Activated CD4-positive, alpha-beta T cell treated with anti-CD3 and anti-CD28 coated beads for 24 hours (primary cell): ENCODE results near the gene KCNN3.

Experiments used
- DNase-seq, 2 donors: peaks; one replicate each; pipeline ENCODE4 v3.0.0-alpha.2; 2020; ENCODE audit warnings: low read depth in 2 of 2

KCNN3 gene

DNA sequence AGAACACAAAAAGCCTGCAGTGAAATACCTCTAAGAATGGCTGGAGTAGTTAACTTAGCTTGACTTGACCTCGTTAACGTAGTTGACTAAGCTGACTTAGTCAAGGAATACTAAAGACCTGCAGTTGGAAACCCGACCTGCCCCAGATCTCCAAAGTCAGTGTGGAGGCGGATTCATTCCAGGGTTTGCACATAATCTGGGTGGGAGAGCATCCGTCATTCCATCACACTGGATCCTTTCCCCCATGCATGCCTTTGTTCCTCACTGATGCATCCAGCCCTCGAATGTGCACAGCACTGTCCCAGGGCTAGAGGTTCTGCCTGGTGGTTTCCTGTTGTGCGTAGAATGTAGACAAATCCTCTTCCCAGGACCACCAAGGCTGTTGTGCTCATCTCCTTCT lies 76.4 kb downstream of the KCNN3 start:
- DNase-seq: no peak

DNA sequence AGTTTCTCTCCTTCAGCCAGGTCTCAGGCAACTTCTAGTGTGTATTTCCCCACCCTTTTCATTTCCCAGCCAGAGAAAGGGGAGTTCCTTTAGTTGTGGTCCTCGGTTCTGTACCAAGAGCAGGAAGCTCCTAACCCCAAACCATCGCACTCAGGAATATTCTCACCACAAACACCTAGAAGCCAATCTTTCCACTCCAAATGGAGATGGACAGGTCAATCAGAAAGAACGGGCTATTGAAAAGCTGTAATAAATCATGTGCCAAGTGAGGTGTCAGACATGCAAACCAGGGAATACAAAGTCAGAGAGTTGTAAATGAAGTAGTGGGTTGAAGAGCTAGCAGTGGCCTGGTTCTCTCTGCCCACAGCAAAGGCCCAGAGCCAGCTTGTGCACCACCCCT lies 77.2 kb downstream of the KCNN3 start:
- no peak for DNase-seq

DNA sequence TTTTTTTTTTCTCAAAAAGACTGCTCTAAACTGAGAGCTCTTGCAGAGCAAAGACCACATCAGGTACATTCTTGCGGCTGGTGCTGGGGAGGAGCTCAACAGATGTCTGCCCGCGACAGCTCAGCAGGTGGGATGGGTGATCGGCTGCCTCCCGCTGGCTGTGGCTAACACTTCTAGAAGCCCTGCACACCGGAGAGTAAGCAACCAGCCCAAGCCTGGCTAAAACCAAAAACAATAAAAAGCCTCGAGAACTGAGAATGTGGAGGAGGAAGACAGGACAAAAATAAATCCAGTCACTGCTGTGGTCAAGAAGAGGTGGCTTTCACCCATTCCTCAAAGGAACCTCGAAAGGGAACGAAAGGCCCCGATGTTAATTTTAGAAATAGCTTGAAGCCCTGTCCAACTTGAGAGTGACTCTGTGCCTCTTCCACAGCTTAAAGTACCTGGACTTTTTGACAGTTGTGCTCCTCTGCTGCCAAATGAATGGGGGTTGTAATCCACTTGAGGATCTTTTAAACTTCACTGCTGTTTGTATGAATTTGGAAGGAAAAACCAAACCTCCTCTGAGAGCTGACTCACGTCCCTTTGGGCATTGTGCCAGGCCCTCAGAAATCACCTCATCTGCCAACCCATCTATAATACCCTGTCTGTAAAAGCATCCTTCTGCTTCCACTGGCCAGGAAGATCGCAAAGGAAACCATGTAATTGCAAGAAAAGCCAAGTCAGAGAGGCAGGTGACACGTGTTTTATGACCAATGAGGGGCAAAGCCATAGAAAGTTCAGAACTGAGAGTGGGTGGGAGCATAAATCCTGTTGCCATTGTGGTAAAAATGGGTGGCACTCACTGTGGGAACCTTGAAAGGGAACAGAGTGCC lies 78.6 kb downstream of the KCNN3 start:
- DNase-seq: peak; percentile 52 to 62

DNA sequence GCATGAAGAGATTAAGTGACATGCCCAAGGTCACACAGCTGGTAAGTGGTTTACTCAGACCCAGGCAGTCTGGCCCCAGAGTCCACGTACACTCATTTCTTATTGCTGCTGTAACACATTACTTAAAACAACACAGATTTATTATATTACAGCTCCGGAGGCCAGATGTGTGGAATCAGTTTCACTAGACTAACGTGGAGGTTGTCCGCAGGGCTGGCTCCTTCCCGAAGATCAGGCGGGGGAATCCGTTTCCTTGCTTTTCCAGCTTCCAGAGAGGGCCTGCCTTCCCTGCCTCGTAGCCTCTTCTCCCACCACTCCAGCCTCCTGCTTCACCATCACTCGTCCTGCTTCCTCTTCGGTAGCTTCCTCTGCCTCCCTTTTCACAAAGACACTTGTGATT lies 81.2 kb downstream of the KCNN3 start:
- DNase-seq: no peak

DNA sequence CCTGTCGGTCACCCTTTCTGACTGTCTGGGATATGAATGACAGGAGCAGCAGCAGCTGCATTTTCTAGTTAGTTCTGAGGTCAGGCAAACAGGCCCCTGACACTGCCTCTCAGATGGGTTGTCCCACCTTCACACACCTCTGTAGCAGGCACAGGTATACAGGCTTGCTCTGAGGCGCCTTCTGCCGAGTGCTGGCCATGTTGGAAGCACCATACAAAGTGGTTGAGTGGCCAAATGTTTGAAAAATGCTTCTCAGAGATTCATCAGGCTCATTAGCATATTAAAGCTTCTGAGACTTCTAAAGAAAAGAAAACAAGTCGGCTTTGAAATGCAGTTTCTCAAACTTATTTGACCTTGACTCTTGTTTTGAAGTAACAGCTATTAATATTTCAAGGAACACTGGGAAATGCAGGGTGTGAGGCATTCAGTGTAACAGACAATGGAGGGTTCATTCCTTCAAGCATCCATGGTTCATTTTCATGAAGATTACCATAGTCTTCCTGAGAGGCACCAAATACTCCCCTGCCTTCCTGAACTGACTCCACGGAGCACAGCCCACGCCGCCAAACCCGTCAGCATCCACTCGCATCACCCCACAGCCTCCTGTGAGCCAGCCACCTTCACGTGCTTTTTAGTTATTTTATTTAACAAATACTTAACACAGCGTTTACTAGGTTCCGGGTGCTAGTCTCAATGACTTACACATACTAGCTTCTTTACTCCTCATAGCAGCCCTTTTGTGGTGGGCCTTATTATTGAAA lies 81.8 kb downstream of the KCNN3 start:
- no peak for DNase-seq

DNA sequence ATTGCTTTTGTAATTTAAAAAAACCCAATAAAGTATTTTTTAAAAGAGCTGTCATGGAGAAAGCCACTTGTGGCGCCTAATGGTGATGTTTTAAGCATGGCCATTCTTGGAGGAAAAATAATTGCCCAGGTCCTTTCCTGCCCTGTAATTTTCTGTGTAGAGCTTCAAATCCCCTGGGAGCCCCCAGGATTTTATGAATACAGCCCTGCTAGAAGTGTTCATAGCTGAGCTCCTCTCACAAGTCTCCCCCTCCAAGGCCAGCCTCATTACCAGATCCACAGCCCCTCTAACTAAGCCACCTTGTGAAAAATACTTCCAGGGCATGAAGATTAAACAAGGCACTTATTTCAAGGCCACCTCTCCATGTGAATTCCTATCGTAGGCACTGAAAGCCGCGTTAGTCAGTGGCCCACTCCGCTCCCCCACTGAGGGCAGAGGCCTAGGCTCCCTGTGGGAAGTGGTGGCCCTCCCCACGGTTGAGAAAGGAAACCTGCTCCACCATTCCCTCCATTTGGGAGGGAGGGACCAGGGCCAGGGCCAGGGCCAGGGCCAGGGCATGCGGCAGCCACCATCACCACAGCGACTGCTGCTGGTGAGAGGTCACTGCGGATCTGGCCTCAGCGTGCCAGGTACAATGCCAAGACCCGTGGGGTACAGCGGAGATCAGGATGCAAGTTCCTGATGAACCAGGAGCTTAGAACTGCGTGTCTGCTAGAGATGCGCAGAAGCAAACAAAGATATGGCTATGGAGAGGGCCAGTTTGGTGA lies 83.1 kb downstream of the KCNN3 start:
- DNase-seq: no peak

DNA sequence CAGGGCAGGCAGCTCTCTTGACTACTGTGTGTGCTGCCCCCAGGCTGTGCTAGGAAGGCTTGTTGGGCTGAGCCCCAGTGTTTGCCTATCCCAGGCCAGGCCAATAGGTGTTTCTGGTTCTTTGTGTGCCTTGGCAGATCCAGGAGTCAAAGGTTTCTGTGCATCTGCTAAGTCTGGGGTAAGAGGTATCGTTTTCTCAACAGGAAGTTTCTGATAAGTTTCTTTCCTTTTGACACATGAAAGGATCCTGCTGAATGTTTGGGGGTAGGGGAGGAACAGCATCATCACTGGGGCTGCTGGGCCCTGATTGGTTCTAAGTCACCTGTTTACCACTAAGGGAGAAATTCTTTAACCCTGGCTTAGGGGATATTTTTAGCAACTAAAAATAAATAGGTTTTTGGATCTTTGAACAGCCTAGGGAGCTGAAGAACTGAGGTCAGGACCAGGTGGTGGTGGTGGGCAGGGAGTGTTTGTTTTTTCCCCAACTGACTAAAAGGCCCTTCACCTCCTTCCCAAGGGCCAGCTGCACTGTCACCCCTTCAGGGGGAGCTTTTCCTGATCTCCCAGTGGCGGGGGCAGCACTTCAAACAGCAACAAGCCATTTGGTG lies 85.1 kb downstream of the KCNN3 start:
- peak in 1 of 2 donors; percentile 29 for DNase-seq

DNA sequence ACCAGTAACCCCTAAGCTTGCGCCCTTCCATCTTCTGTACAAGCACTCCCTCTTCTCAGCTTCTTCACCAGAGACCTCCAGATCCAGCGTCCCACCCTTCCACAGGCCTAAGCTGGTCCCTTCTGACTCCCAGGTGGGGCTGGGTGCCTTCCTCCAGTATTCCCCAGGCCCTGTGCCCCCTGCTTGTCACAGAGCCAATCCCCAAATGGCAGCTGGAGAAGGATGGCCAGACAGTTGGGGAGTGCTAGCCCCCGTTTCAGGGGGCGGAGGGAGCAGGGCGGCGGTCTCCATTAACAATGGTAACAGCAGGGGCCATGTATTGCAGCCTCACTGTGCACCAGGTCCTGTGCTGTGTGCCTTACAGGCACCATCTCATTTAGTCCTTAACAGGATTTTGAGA lies 85.7 kb downstream of the KCNN3 start:
- DNase-seq: no peak

DNA sequence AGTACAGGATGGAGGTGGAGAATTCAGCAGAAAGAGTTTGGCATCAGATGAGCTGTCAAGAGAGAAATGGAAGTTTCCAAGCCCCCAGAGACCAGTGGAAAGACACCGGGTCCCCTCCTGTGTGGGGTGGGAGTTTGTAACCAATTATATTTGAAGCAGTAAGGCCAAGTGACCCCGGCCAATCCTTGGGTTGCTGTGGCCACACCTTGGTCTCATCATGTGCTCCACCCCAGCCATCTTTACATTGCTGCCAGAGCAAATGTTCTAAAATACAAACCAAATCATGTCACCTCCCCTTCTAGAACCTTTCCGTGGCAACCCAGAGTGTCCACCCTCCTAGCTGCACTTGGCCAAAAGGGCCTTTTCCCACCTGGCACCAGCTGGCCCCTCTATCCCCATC lies 86.1 kb downstream of the KCNN3 start:
- DNase-seq: no peak

DNA sequence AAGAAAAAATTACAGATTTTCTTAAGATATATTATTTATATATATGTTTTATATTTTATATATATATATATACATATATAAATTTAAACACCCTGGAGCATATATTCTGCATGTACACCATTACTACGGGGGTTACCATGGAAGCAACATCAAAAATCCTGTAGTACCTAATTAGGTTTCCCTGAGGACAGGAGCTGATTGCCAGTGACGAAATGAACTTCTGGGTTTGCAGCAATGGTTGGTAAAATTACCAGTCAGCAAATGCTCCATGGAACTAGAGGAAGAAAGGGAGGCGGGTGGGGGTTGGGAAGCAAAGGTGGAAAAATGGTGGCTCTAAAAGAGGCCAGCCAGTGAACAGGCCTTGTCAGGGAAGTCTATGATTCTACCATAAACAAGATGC lies 89.5 kb downstream of the KCNN3 start:
- no peak for DNase-seq

DNA sequence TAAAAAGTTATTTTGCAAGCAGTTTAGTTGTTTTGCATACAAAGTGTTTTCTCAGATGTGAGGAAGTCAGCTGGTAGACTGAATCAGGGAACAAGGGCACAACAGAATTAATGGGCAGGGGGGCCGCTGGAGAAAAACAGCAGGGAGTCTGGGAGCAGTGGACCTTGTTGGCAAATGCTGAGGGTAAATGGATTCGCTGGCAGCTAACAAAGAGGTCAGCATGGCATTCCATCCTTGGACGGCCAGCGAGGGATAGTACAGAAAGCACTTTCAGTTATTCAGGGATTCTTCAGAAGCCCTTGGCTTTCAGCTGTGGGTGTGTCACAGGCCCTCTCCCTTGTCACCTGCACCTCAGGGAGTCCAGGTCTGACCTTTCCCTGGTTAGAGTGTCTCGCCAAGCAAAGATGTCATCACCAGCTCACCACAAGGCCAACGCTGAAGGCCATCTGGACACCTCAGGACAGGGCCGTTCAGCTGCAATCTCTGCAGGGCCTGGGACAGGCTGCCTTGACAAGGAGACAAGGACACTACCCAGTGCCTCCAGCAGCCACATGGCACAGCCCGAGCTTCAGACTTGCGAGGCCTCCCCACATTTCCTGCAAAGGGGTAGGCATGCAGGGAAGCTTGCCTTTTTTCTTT lies 90.4 kb downstream of the KCNN3 start:
- no peak for DNase-seq

DNA sequence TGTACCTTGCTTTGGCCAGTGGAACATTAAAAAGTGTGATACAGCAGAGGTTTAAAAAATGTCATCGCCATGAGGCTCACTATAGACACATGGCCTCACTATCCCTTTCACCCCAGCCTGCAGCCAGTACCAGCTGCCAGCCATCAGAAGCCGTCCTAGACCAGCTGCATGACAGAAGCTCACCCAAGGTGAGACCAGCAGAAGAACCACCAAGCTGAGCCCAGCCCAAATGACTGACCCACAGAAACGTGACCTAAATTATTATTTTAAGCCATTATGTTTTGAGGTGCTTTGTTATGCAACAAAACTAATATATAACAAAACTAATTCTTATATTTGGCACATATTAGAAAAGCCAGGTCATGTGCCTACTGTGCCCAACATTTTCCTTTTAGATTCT lies 91.1 kb downstream of the KCNN3 start:
- no peak for DNase-seq

DNA sequence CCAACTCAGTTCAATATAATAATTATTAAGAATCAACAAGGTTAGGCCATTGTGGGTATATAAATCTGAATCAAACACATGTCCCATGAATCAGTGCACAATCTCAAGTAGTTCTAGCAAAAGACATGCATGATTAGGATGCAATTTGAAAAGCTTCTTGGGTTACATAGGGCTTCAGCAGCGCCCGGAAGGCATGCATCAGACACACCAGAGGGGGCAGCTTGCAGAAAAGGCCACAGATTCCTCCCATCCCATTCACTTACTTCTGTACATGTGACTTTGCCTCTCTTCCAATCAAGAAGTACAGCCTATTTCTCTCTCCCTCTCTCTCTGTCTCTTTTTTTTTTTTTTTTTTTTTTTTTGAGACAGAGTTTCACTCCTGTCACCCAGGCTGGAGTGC lies 91.8 kb downstream of the KCNN3 start:
- no peak for DNase-seq

DNA sequence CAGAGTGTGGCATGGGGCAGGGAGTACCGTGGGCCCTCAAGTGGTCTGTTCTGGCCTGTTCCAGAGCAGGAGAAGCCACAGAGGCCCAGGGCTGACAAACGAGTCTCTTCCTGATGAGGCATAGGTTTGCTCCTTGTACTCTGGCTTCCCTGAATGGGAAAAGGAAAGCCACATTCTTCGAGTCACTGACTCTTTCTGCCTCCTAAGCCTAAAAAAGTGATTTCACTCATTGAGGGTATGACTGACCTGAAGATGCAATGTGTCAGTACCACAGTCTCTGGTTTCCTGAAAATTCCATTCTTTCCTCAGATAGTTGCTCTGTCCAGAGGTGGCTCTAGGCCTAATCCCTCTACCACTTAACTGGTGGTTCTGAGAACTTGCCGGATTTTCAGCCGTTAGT lies 92.3 kb downstream of the KCNN3 start:
- no peak for DNase-seq

DNA sequence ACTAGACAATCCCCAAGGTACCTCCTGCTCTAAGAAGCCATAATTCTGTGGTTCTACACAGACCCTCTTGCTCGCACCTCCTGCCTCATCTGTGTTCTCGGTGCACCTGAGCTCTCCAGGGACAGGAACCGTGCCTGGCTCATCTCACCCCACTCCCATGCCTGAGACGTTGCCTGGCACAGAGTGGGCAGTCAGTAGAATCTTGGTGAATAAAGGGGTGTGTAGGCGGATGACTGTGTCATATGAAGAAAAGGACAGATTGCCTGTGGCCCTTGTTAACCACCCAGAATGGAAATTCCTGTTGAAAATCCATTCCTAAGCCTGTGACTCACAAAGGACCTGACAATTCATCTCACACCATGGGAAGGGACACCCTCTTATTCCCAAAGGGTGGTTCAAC lies 92.9 kb downstream of the KCNN3 start:
- no peak for DNase-seq

DNA sequence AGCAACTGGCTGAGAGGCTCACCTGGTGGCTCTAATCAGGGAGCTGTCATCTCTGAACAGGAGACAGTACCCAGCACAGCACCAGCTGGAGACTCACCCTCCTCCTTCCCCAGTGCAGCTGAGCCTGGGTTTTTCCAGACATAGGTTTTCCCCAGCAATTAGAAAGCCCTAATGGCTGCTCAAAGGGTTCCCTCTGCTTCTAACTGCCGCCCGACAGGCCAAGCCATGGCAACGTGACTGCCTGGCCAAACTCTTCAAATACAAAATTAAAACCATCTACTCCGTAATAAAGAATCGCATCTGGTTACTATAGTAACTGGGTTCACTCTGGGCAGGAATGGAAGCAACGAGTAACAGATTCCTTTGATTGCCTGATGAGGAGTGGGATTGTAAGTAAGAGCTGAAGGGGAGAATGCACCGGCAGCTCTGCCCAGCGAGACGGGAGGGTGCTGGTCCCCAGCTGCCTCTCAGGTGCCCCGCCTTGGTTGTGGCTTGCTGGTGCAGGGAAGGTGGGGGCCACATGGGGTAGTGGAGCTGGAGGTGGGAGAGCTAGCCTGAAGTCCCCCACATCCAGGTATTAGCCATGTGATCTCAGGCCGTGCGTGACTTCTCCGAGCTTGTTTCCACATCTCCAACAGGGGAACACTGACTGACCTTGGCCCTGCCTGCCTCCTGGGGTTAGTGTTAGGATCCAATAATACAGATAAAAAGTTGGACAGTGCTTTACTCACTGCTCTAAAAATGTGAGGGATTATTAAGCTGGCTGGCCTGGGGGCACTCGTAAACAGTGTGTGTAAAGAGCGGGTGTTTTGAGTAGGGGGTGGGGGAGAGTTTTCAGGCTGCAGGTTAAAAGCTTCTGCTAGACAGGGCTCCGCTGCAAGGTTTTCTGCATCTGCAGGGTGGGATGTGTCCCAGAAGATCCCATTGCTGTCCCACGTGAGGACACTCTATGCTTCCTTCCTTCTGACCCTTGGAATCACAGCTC lies 94.2 kb downstream of the KCNN3 start:
- DNase-seq: no peak

DNA sequence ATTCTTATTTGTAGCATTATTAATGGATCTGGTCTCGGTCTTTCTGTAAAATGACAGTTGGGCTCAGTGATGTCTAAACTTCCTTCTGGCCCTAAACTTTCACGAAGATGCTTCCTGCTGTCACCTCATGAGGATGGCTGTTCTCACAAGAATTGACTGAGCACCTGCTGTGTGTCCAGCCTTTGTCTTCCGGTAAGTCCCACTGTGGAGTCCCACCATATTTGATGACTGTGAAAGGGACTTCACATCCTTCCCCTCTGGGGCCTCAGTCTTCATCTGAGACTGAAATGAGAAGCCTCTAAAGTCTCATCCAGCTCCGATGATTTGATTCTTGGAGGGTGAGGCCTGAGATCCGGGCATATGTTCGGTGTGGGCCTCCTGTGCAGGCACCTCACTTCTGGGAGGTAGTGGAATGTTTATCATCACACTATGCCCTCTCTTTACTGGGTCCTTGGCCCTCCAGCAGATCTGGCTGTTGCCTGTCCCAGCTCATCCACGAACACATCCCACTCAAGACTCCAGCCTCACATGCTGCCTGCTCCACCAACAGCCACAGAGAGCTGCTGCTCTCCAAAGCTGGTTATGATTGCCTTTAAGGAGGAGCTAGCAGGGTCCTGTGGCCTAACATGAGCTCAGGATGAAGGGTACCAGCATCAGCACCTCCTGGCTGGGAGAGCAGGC lies 95.8 kb downstream of the KCNN3 start:
- DNase-seq: no peak

DNA sequence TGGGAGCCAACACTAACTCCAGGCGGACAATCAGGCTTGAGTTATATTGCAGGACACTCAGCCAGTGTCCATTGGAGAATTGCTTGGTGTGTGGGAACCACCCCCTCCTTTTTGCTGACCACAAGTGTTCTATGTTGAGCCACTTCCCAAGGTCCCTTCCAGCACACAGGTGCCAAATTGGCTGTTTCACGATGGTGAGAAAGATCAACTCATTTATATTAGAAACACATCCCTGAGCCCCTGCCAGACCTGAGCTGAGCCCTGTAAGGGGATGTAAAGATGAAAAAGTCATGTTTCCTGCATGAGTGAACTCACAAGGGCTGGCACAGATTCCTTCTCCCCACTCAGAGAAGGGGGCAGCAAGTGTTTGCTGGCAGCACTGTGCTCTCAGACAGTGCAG lies 96.5 kb downstream of the KCNN3 start:
- no peak for DNase-seq

DNA sequence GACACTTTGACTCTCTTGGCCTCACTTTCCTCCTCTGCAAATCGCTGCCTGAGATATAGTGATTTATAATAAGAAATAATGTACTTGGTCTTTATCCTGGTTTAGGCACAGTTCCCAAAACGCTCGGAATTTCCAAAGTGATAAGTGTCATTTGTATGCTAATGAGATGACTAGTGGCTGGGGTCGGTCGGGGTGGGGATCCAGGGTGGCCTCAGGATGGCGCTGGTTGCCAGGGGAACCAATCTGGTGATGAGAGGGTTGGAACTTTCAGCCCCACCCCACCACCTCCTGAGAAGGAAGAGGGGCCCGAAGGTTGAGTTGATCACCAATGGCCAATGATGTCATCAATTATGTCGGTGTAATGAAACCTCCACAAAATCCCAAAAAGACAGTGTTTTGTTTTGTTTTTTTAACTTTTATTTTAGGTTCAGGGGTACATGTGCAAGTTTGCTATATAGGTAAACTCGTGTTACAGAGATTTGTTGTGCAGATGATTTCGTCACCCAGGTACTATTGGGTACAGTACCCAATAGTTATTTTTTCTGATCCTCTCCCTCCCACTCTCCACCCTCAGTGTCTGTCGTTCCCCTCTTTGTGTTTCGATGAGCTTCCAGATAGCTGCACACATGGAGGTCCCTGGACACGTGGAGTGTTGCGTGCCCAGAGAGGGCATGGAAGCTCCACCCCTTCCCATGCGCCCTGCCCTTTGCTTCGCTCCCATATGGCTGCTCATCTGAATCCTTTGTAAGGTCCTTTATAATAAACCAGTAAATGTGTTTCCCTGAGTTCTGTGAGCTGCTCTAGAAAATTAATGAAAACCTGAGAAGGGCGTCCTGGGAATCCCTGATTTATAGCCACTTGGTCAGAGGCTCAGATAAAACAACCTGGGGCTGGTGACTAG lies 97.2 kb downstream of the KCNN3 start:
- no peak for DNase-seq
